ENCODE results near the gene SUCLG2. TPM values are rescaled to one million over a fixed set of nuclear protein-coding genes. Genes with fewer than 3 reads are reported as not detected.

Gene SUCLG2
- total RNA-seq, 1 donor from 2014 or later: 44.6 TPM

- H3K4me3 ChIP-seq (ENCODE audit: low read depth, low read length): no peak overlapping the region
- TF ChIP-seq CTCF (conservative IDR thresholded peaks at IDR 0.05; ENCODE audit: low read depth, low read length): no peak
- no peak for DNase-seq (ENCODE audit: low read depth)
Observed at GRCh38 chr3:67414740-67415139, 239.7 kb downstream of the SUCLG2 start.

- no peak for TF ChIP-seq CTCF (conservative IDR thresholded peaks at IDR 0.05; ENCODE audit: low read depth, low read length)
- no peak for DNase-seq (ENCODE audit: low read depth)
- no peak overlapping the region for H3K4me3 ChIP-seq (ENCODE audit: low read depth, low read length)
Observed at GRCh38 chr3:67405193-67405592, 249.2 kb downstream of the SUCLG2 start.

- no peak overlapping the region for H3K4me3 ChIP-seq (ENCODE audit: low read depth, low read length)
- no peak for TF ChIP-seq CTCF (conservative IDR thresholded peaks at IDR 0.05; ENCODE audit: low read depth, low read length)
- no peak for DNase-seq (ENCODE audit: low read depth)
Observed at GRCh38 chr3:67402873-67403272, 251.5 kb downstream of the SUCLG2 start.

- no peak for DNase-seq (ENCODE audit: low read depth)
- H3K4me3 ChIP-seq (ENCODE audit: low read depth, low read length): no peak overlapping the region
- TF ChIP-seq CTCF (conservative IDR thresholded peaks at IDR 0.05; ENCODE audit: low read depth, low read length): no peak
Observed at GRCh38 chr3:67401921-67402320, 252.5 kb downstream of the SUCLG2 start.

- TF ChIP-seq CTCF (conservative IDR thresholded peaks at IDR 0.05; ENCODE audit: low read depth, low read length): no peak
- DNase-seq (ENCODE audit: low read depth): no peak
- no peak overlapping the region for H3K4me3 ChIP-seq (ENCODE audit: low read depth, low read length)
Observed at GRCh38 chr3:67400476-67400875, 253.9 kb downstream of the SUCLG2 start.

GRCh38 chr3:67389176-67389575 is 265.2 kb downstream of the SUCLG2 start:
- TF ChIP-seq CTCF (conservative IDR thresholded peaks at IDR 0.05; ENCODE audit: low read depth, low read length): no peak
- no peak for DNase-seq (ENCODE audit: low read depth)
- H3K4me3 ChIP-seq (ENCODE audit: low read depth, low read length): no peak overlapping the region

GRCh38 chr3:67388738-67389137 is 265.7 kb downstream of the SUCLG2 start:
- no peak overlapping the region for H3K4me3 ChIP-seq (ENCODE audit: low read depth, low read length)
- DNase-seq (ENCODE audit: low read depth): no peak
- no peak for TF ChIP-seq CTCF (conservative IDR thresholded peaks at IDR 0.05; ENCODE audit: low read depth, low read length)
